22Rv1 (cell line): Measurements from ENCODE around the gene LRRC61.
A peak's percentile ranks its signal among the peaks of the same experiment; 100 is the strongest.

Source experiments
- H3K27ac ChIP-seq: fragments of 450-650 bp; 2 replicates; pipeline ENCODE4 v1.5.1; 2017
- CTCF ChIP-seq: fragments of 450-650 bp; IDR thresholded peaks from 2 replicates; pipeline ENCODE4 v1.5.1; 2017; ENCODE audit warnings: mild to moderate bottlenecking
- ZFX ChIP-seq: fragments of 450-650 bp; IDR thresholded peaks from 2 replicates; pipeline ENCODE4 v1.6.1; 2017; ENCODE audit warnings: antibody characterized with exemption, borderline replicate concordance

LRRC61 gene

GRCh38 chr7:150369748-150370501 lies 46.8 kb downstream of the LRRC61 start:
- TF ChIP-seq ZFX (no peak), CTCF (no peak)
- peak overlapping the region; percentile 98 for H3K27ac ChIP-seq

- TF ChIP-seq CTCF (no peak), ZFX (no peak)
- H3K27ac ChIP-seq: peak overlapping the region; percentile 98
Observed at GRCh38 chr7:150370612-150371071, 47.5 kb downstream of the LRRC61 start.

- TF ChIP-seq ZFX (no peak), CTCF (no peak)
- peak overlapping the region; percentile 98 for H3K27ac ChIP-seq
Observed at GRCh38 chr7:150371131-150371995, 48.2 kb downstream of the LRRC61 start.

- TF ChIP-seq CTCF (no peak), ZFX (no peak)
- peak overlapping the region; percentile 98 for H3K27ac ChIP-seq
Observed at GRCh38 chr7:150371996-150372270, 48.8 kb downstream of the LRRC61 start.

GRCh38 chr7:150372271-150373048 lies 49.3 kb downstream of the LRRC61 start:
- peak overlapping the region; percentile 98 for H3K27ac ChIP-seq
- TF ChIP-seq ZFX (no peak), CTCF (no peak)

- TF ChIP-seq CTCF (no peak), ZFX (no peak)
- peak overlapping the region; percentile 98 for H3K27ac ChIP-seq
Observed at GRCh38 chr7:150373049-150373801, 50.1 kb downstream of the LRRC61 start.
